G401.6 (cell line): ENCODE data around the gene IL1RAPL2.
A peak's percentile ranks its signal among the peaks of the same experiment; 100 is the strongest.
"Not testable (repeated sequence)": the region's sequence is repeated elsewhere in the genome, so short reads cannot be mapped to it uniquely, and the experiment has no call there.

ENCODE experiments used
- FAIRE-seq: peaks from 2 replicates; lab custom pipeline; 2012; peaks lifted over from hg19 to GRCh38; lab: Jason Lieb, UNC

IL1RAPL2 gene

DNA sequence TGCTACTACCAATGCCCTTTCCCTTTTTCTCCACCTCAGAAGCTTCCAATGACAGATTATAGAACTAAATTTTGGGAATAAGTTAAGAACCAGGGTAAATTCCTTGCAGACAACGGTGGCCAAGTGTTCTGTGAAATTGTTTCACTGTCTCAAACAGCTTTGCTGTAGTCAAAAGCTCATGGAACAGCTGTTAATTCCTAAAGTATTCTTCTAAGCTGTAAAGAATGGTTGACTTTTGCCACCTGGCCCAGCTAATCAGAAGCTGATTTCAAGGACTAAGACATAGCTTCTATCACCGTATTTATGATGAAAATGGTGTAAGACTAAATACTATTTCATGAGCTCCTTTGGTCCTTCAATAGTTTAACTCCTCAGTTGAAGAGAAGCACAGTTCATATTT lies 297.5 kb downstream of the IL1RAPL2 start:
- FAIRE-seq, result no peak

GRCh38 chrX:104864296-104864695 lies 298.3 kb downstream of the IL1RAPL2 start:
- no peak for FAIRE-seq

GRCh38 chrX:104877504-104877903 lies 311.5 kb downstream of the IL1RAPL2 start:
- FAIRE-seq, result no peak

- FAIRE-seq, result no peak
These were observed 336.1 kb downstream of the IL1RAPL2 start for GRCh38 chrX:104902070-104902469.

DNA sequence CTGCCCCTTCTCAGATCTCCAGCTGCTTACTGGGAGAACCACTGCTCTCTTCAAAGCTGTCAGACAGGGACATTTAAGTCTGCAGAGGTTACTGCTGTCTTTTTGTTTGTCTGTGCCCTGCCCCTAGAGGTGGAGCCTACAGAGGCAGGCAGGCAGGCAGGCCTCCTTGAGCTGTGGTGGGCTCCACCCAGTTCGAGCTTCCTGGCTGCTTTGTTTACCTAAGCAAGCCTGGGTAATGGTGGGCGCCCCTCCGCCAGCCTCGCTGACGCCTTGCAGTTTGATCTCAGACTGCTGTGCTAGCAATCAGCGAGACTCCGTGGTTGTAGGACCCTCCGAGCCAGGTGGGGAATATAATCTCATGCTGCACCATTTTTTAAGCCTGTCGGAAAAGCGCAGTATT lies 343.7 kb downstream of the IL1RAPL2 start:
- not testable (repeated sequence) for FAIRE-seq

DNA sequence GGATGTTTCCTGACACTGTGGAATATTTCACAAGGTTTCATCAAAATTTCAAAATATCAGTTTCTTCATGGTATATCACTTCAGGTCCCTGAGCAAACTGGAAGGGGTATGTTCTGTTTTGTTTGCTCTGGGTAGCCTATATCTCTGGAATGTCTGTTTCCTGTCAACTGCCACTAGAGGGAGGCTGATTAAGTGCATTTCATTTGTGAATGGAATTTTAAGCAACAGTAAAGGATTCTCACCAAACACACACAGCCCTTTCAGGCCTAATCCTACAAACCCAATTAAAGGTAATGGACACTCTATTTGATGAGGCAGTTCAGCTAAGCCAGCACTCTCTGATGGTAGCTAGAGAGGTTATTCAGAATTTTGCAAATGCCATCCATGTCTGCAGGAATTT lies 347.3 kb downstream of the IL1RAPL2 start:
- FAIRE-seq, result no peak

GRCh38 chrX:104914686-104915085 lies 348.7 kb downstream of the IL1RAPL2 start:
- not testable (repeated sequence) for FAIRE-seq

GRCh38 chrX:104918122-104918521 lies 352.1 kb downstream of the IL1RAPL2 start:
- FAIRE-seq, result no peak

- no peak for FAIRE-seq
These were observed 355.7 kb downstream of the IL1RAPL2 start for GRCh38 chrX:104921584-104922205.

DNA sequence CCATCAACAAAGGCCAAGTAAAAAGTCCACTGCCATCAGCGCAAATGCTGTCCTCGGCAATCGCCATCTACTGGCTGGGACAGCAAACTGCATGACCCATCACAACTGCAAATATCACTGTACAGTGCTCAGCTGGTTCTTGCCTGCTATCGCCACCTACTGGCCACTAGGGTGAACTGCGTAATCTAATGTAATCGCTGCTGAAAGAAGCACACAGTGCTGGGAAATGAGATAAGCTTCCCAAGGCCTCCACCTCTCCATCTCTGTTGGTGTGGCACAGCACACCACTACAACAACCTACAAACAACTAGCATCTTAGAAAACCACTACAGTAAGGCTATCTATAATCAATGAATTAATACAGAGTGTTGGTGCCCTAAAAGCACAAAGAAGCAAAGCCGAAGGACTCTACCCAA lies 356.2 kb downstream of the IL1RAPL2 start:
- FAIRE-seq, result peak; percentile 78

GRCh38 chrX:104929324-104929723 lies 363.3 kb downstream of the IL1RAPL2 start:
- no peak for FAIRE-seq

DNA sequence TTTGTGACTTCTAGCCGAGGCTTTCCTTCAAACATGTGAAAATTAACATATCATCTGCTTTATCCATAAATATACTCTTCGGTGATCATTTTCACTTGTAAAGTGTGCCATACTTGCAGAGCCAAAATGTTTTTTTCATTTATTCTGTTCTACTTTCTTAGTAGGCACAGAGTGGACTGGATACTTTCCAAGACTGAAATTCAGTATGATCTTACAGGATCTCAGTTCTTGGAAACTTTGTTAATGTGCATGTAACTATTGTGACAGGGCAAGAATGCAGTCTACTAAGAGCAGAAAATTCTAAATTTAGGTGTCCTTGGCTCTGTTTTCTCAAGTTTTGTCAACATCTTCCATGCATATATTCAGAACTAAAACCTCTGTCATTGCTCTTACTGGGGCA lies 369.6 kb downstream of the IL1RAPL2 start:
- FAIRE-seq, result no peak

DNA sequence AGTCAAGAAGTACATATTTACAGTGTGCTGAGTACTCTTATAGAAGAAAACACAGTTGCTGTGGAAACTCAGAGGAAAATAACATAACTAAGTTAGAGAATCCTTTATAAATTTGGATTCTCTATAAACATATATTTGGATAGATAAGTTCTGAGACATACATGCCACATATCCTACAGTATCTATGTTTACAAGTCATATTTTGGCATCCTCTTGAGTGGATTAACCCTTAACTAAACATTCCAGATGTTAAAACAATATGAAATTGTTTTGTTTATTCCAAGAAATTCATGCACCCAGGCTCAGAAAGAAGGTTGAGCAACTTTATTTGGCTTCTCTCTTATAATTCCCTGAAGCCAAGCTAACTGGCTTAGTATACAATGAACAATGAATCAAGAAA lies 387.3 kb downstream of the IL1RAPL2 start:
- FAIRE-seq, result no peak

DNA sequence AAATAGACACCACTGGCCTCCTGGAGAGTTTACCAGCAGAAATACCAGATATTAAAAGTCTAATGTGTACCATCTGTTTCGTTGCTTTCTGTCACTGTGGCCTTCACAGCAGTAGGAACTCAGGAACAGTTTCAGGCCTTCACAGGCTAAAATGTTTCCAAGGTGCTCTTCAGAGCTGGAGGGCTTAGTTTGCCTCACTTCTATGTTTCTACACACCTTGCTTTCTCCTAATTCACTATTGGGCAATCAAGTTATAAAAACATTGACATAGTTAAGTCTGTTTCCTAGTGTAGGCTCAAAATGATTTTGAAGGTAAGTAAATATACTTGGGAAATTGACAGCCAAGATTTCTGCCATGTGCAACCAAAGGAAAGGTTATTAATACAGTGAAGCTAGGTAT lies 395.9 kb downstream of the IL1RAPL2 start:
- FAIRE-seq, result no peak

- FAIRE-seq, result no peak
These were observed 402.2 kb downstream of the IL1RAPL2 start for GRCh38 chrX:104968241-104968640.

DNA sequence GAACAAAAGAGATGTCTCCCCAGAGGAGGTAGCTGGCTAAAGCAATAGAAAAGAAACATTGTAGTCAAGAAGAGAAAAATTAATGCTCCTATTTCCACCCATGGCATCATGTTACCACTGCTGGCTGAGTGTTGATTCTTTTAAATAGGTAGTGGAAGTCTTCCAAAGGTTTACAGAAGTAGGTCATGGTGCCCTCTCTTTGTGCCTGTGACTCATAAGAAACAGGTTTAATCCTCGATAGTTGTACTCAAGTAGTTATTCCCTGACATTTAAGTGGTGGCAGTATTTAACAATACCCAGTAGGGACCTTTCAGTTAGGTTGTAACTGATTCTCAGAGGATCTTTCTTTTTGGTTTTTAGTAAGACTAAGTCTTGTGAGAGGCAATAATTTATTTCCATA lies 406.7 kb downstream of the IL1RAPL2 start:
- no peak for FAIRE-seq

DNA sequence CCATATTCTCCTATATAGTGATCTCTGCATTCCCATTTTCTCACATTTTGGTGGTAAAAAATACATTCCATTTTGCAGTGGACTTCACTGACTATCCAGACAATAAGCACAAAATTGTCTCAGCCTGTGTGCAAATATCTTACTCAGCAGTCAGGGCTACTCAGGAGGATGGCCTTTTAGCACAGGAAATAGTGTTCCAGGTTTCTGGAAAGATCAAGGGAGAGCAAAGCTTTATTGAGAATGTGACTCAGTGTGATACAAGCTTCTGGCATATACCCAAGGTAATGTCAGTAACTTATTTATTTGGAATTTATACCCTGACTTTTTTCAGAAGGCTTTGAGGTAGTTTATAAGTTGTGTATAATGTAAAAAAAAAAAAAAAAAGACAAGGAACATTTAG lies 421.1 kb downstream of the IL1RAPL2 start:
- no peak for FAIRE-seq

DNA sequence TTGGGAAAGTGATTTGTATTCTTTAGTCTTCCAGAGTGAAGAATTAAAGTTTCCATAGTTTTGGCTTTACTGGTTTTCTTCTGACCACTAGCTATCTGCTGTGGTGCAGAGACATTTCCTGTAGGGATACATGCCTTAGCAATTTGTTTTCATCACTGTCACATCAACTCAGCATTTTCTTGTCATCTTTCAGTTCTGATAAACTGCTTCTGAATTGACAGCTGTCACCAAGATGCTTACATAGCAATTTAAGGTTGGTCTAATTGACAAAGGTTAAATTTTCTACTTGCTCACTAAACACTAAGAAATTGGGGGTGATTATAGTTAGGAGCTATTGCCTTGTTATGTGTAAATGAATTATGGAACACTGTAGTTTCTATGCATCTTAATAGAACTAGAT lies 422.0 kb downstream of the IL1RAPL2 start:
- FAIRE-seq, result no peak

- FAIRE-seq, result no peak
These were observed 429.5 kb downstream of the IL1RAPL2 start for GRCh38 chrX:104995546-104995945.

- no peak for FAIRE-seq
These were observed 440.1 kb downstream of the IL1RAPL2 start for GRCh38 chrX:105006103-105006502.

DNA sequence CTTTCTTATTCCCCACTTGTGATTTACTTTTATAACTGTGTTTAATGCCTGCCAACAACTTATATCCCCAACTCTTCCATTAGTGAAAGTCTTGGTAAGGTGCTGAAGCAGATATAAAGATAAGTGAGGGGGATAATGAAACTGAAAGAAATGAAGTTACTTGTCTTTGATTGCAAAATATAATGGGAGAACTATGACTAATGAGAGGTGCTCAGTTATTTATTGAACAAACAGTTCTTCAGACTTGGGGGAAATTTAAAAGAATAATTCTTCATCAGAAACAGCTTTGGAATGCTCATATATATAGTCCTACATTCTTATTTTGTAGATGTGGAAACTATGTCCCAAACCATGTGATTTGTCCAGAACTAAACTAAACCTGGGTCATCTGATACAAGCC lies 441.0 kb downstream of the IL1RAPL2 start:
- FAIRE-seq, result no peak

- no peak for FAIRE-seq
These were observed 447.7 kb downstream of the IL1RAPL2 start for GRCh38 chrX:105013719-105014118.

DNA sequence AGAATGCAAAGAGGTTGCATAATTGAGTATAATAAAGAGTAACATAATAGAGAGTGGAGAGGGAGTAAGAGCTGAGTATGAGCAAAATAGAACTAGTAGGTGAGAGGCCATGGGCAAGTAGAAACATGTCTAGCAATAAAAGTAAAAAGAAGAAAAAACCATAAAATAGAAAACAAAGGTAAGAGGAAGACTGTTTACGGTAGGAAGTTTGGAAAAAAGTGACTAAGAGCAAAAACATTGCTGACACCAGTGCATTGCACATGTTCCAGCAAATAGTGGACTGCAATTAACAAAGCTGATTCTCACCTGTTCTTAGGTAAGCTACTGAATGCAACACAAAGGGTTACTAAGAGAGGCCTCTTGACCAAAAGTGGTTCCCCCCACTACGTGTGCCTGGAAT lies 451.6 kb downstream of the IL1RAPL2 start:
- FAIRE-seq, result no peak

- FAIRE-seq, result no peak
These were observed 452.9 kb downstream of the IL1RAPL2 start for GRCh38 chrX:105018865-105019264.

DNA sequence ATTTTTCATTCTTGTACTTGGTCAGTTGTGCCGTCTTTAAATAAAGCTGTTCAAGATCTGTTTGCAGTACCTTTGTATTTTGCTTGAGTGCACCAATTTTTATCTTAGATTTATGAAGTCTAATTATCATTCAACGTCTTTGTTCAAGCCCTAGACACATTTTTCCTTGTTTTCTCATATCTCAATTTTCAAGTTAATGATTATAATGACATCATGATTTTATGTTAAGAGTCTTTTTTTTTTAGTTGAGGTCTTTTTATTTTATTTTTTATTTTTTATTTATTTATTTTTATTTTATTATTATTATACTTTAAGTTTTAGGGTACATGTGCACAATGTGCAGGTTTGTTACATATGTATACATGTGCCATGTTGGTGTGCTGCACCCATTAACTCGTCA lies 463.0 kb downstream of the IL1RAPL2 start:
- not testable (repeated sequence) for FAIRE-seq
